Measurements from ENCODE around the gene ETV3L.
"Not testable (repeated sequence)": the region's sequence is repeated elsewhere in the genome, so short reads cannot be mapped to it uniquely, and the experiment has no call there.

Gene ETV3L

DNA sequence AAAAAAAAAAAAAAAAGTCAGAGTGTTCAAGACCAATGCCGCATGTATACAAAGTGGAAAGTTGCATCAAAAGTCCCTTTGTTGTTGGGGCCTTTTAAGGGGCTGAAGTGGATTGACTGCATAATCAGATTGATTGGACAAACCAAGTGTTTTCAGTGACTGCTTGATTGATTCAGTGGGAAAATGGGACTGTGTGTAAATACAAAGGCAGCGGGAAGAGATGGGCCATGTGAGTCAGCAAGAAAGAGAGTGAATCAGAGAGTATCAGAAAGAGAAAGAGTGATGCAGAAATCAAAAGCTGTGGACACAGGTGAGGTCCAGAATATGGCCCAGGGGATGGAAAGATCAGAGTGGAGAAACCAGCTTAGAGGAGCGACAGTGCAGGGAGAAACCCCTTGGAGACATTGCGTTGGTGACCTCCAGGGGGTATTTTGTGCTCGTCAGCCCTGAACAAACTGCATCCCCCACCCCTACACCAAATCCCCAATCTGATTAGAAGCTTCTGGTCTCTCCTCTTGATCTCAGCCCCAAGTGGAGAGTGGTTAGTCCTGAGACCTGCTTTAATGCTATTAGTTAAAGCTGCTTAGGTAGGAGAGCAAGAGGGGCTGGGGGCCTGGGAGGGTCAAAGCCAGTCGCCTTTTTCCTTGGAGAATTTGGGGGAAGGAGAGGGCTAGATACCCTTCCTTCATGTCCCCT, 5.1 kb upstream of the ETV3L start:
- no peak for DNase-seq

DNA sequence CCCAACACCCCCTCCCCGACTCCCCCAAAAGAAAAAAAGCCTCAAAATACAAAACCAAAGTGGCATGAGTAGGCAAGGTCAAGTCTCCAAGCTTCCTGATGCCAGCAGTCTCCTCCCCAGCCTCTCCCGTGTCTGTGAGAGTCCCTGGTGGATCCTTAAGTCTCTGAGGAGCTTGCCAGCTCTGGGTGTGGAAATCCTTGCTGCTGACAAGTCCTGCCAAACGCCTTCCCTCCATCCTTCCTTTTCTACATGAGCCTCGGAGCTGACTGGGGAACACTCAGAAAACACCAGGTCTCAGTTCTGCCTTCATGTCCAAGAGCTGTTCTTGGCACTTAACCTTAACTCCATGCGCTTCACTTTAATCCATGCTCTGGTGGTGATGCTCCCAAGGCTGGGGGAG, 3.7 kb upstream of the ETV3L start:
- DNase-seq = no peak

DNA sequence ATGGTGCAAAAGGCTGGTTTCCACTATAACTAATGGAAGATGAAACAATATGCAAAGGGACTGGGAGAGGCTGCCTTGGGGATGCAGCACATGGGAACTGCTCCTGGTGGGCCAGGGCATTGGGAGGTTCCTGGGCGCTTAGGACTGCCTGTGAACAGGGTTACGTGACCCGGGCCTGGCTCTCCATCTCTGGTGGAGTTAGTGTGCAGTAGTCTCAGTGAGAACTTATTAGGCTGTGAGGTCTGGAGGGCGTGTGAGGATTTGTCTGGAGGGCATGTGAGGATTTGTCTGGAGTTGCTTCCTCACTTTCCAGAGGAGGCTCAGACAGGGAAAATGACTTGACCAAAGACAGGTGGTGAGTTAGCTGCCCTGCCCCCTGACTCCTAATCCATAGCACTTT, 1.5 kb upstream of the ETV3L start:
- DNase-seq = no peak

DNA sequence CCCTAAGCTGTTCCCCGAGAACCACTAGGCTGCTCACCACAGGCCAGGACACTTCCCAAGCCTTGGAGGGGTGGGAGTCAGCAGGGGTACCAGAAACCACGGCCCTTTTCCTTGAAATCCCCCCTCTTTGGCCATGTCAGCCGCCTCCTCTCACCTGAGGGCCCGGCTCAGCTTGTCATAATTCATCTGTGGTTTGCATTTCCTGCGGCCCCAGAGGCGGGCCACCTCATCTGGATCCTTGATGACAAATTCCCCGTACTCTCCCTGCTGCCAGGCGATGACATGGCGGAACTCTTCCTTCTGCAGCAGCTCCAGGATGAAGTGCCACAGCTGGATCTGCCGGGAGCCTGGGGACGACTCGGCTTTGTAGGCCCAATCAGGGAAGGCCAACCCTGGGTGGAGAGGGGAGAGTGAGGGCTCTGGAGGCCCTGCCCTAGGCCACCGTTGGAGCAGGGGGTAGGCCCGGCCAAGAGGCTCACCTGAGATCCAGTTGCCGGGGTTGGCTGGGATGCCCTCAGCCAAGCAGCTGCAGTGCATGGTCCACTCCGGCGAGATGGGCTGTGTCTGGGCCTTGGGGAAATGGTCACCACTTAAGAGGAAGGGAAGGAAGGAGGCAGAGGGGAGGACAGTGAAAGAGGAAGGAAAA, 498 bp downstream of the ETV3L start:
- not testable (repeated sequence) for DNase-seq

DNA sequence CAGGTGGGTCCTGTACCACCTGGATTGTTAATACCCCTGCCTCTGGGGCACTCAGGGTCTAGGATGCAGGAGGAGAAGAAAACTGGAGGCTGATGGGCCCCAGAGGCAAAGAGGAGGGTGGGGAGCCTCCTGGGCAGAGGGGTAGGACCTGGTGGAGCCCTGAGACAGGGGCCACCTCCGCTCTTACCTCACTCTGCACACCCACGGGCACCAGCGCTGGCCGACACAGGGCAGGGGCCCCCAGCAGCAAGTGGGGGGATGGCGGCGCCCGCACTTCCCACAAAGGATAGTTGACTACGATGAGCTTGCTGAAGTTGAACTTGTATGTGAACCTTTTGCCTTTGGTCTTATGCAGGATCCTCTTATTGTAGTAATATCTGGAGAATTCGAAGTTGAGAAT, 1.1 kb downstream of the ETV3L start:
- DNase-seq = no peak

DNA sequence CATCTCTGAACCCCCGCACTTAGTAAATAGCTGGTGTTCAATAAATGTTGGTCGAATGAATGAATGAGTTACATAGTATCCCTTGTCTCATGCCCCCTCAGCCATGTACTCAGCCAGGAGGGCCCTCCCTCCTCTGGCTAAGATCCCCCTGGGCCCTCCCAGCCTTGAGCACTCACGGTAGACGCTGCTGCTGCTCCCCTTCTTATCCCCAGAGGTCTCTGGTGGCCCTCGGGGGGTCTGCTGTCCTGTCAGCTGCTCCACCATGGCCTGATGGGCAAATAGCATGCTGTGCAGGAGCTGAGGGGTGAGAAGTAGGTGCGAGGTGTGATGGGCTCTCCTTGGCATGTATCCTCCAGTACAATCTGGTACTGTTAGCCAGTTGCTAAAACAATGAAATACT, 1.9 kb downstream of the ETV3L start:
- DNase-seq = no peak

DNA sequence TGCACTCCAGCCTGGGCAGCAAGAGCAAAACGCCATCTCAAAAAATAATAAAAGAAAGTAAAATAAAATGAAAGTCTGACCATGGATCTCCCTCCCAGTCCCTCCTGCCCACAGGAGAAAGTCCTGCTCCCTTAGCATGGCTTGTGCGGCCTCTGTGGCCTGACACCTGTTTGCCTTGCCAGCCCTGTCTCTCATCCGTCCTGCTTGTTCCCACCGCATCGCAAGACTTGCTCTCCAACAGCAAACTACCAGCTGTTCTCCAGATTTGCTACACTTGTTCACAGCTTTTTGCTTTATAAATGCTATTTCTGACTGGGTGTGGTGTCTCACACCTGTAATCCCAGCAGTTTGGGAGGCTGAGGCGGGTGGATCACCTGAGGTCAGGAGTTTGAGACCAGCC, 2.7 kb downstream of the ETV3L start:
- no peak for DNase-seq

DNA sequence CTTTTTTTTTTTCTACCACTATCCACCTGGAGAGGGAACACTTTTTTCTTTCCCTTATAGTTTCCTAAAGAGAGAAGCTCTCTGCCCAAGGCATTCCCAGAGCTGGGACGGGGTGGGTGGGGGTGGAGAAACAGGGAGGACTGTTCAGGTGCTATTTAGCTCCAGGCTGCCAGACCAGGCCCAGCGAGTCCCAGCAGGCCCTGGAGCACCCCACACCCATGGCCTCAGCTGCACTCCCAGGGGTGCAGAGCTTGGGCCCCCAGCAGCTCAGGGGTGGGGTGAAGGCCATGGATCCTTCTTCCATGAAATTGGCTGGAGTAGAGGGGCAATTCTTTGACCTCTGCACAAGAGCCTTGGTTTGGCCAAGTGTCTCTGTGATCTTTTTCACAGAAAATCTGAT, 4.1 kb downstream of the ETV3L start:
- no peak for DNase-seq

DNA sequence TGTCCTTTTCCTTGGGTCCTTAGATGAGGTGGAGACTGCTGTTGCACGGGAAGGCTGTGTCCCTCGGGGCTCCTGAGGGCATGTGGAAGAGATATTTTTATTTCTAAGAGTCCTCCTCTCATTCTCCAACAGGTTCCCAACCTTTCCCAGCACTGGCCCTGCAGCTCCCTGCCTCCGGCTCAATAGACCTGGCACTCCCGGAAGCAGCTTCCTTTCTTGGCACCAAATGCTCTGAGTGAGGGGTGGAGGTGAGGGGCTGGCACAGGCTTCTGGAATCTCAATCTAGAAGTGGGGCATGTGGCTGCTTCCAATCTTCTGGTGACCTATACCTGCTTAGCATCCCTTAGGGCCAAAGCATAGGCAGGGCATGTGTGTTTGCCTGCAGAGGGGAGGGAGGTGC, 4.5 kb downstream of the ETV3L start:
- no peak for DNase-seq

DNA sequence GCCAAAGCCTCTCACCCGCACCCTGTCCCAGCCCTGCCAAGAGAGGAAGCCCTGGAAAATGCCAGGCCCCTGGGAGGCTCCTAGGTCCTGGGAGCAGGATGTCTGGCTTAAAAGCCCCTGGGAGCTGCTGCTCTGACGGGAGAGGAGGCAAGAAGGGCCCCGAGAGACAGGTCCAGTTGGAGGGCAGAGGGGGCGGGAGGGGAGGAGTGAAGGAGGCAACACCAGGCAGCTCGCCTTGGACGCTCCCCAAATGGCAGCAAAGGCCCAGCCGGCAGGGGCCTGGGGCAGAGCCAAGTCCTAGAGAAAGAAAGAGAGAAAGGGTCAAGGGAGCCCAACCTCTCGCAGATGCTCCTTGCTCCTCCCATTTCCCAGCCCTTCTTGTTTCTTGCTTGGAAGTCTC, 6.8 kb downstream of the ETV3L start:
- DNase-seq = no peak

DNA sequence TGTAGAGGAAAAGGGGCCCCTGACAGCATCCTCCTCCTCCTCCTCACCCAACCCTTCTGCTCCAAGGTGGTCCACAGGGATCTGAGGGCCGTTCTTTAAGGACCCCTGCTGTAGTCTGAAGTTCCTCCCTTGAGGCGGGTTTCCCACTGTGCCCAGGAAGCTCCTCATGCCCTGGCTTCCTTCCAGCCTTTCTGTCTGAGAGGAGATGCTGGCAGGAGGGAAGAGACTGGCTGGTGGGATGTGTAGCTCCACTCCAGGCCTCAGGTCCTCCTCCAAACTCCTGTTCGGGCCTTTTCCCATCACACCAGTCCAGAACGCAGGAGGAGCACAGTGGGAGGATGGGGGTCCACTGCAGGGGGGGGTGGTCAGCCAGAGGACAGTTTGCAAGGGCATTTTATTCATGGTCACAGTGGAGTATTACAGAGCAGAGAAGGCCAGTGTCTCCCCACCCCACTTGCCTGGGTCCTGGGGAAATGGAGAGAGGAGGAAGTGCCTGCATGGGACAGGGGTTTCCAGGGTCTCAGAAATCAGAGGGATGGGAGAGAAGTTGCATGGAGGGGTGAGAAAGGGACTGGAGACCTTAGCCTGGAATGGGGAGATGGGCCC, 7.8 kb downstream of the ETV3L start:
- no peak for DNase-seq

DNA sequence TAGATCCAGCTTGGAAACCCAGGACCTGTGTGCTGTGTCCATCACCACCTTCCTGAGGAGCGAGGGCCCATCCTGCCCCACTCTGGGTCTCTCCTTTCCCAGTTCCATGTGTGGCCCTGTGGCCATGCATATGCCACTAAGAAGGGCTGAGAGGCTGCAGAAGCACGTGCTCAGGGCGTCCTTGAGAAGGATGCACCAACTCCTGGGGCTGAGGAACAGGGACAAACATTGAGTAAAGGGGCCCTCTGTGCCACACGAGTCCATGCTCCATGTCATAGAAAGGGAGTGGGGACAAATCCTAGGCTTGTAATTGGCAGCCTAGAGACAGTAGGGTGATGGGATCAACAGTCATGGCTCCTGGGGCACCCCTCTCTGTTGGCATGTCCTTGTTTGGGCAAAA, 8.4 kb downstream of the ETV3L start:
- DNase-seq = no peak

DNA sequence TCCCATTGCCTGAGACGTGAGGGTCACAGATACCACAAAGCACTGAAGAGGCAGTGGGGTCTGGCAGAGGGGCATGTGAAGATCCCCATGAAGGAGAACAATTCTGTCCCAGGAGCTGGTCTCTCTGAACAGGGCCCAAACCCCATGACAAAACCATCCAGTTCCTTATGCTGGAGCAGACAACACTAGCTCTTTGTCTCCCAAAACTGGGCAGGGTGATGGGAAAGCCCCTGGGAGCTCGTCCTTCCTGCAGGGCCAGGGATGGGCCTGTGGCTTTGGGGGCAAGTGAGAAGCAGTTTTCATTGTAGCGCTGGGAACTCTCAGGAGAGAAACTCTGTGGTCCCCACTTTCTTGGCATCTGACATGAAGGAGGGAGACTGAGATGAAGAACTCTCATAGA, 8.8 kb downstream of the ETV3L start:
- DNase-seq = no peak

DNA sequence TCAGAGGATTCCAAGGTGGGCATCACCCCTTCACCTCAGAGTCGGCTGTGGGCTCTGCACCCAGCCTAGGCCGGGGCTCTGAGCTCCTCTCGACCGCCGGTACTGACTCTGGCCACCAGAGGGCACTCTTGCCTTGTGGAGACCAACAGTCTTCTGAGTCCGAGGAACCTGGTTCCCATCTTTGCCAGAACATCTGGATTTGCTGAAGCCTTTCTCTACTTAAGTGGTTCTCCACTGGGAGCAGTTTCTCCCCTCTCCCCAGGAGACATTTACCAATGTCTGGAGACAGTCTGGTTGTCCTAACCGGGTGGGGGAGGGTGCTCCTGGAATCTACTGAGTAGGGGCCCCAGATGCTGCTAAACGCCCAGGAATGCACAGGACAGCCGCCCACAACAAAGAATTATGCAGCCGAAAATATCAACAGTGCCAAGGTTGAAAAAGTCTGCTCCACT, 9.4 kb downstream of the ETV3L start:
- peak; percentile 51 for DNase-seq

DNA sequence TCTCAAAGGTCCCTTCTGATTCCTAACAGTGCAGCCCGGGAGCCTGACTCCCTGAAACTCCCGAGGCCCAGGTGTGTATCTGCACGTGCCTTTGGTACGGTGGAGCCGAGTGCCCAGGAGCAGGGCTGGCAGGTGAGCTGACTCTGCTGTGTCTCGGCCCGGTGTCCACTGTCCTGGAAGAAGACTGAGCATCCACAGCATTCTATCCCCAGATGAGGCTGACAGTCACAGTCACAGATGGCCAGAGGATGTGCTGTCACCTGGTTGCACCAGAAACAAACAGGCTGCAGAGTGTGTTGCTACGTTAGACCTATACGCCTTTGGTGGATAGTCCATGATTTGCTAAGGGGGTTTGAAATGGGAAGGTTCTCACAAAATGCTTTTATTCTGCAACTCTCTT, 9.8 kb downstream of the ETV3L start:
- DNase-seq = no peak

DNA sequence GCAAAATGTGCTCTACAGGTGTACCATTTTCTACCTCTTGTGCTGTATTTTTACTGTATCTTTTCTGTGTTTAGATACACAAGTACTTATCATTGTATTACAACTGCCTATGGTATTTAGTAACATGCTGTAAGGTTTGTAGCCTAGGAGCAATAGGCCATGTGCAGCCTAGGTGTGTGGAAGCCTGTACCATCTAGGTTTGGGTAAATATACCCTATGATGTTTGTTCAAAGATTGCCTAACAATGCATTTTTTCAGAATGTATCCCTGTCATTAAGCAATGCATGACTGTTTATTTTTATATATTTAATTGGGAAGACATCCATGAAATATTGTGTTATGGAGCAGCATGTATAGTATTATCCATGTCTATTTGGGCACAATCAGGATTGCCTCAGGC, 11.0 kb downstream of the ETV3L start:
- DNase-seq = no peak

DNA sequence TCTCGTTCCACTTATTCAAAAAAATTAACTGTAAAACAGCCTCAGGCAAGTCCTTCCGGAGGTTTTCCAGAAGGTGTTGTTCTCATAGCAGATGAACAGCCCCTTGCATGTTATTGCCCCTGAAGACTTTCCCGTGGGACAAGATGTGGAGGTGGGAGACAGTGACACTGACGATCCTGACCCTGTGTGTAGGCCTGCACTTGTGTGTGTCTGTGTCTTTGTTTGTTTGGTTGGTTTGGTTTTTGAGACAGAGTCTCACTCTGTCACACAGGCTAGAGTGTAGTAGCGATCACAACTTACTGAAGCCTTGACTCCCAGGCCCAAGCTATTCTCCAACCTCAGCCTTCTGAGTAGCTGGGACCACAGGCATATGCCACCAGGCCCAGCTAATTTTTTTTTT, 12.6 kb downstream of the ETV3L start:
- DNase-seq = no peak

DNA sequence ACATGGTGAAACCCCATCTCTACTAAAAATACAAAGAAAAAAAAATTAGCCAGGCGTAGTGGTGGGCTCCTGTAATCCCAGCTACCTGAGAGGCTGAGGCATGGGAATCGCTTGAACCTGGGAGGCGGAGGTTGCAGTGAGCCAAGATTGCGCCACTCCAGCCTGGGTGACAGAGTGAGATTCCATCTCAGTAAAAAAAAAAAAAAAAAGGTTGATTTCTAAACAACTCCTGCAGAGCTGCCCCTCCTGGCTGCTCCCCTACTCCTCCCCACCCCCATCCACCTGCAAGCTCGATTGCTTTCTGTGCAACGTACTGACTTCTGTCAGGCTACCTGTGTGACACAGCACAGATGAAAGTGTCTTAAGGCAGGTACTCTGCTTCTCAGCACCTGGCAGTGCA, 13.3 kb downstream of the ETV3L start:
- no peak for DNase-seq

DNA sequence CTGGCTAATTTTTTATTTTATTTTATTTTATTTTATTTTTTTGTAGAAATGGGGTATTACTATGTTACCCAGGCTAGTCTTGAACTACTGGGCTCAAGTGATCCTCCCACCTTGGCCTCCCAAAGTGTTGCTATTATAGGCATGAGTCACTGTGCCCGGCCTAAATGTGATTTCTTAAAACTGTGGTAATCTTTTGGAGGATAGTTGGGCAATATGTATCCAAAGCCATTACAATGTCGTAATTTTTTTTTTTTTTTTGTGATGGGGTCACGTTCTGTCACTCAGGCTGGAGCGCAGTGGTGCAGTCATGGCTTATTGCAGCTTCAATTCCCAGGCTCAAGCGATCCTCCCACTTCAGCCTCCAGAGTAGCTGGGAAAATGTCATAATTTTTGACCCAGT, 14.2 kb downstream of the ETV3L start:
- DNase-seq = no peak

DNA sequence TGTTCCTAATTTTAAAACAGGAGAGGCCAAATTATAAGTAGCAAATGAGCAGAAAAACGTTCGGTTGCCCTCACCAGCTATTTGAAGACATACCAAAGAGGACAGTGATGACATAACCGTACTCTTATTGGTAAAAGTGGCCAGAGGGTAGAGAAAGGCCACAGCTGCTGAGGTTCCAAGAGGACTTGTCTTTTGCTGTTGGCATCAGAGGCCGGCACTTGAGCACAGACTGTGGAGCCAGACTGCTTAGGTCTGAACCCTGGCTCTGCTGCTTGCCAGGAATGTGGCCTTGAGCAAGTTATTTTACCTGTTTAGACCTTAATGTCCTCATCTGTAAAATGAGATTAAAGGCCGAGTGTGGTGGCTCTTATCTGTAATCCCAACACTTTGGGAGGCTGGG, 14.9 kb downstream of the ETV3L start:
- no peak for DNase-seq

DNA sequence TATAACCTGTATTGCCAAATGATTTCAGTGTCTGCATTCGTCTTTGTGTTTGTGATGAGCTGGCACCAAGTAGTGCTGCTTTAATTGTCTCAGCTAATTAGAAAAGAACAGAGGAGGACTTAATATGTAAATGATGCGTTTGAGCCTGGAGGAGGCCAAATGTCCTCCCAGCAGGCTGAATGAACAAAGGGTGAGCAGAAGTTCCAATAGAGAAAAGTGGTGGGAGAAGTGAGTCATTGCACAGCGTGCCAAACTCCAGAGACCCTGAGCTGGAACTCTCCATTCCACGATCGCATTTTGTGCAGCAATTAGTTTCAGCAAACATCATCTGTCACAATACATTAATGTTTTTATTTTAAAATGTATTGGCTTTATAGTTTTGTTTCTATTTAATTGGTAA, 17.9 kb downstream of the ETV3L start:
- no peak for DNase-seq

DNA sequence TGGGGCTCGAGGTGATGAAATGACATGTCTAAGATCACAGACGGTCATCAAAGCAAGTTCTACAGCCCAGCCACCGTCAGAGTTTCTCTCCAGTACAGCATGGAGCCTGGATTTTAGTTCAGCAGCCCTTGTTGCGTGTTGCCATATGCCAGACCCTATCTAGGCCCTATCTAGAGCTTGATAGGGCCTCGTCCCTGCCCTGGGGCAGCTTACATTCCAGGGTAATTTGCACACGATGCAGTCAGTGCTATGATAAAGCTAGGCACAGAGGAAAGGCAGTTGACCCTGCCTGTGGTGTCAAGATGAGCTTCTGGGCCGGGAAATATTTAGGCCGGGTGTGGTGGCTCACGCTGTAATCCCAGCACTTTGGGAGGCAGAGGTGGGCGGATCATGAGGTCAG, 18.9 kb downstream of the ETV3L start:
- DNase-seq = no peak

DNA sequence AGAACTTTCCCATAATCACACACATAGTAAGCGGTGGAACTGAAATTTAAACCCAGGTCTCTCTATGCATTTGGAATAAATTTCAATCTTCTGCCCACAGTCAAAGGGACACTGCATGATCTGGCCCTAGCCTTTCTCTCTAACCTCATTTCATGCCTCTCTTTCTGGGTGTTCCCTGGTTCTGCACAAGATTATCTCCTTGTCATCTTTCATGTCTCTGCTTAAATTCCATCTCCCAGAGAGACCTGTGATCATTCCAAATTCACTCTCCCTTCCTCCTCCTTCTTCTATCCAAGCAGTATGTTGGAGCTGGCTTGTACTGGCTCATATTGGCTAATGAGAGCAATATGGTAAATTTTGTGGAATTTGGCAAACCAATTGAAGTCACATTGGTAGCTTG, 22.2 kb downstream of the ETV3L start:
- DNase-seq = no peak

DNA sequence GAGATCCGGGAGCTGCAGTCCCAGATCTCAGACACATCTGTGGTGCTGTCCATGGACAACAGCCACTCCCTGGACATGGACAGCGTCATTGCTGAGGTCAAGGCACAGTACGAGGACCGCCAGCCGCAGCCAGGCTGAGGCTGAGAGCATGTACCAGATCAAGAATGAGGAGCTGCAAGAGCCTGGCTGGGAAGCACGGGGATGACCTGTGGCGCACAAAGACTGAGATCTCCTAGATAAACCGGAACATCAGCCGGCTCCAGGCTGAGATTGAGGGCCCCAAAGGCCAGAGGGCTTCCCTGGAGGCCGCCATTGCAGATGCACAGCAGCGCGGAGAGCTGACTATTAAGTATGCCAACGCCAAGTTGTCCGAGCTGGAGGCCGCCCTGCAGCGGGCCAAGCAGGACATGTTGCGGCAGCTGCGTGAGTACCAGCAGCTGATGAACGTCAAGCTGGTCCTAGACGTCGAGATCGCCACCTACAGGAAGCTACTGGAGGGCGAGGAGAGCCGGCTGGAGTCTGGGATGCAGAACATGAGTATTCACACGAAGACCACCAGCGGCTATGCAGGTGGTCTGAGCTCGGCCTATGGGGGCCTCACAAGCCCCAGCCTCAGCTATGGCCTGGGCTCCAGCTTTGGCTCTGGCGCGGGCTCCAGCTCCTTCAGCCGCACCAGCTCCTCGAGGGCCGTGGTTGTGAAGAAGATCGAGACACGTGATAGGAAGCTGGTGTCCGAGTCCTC, 25.5 kb downstream of the ETV3L start:
- DNase-seq = peak; percentile 2

All from NCI-H2171 treated with DMSO at 0.1 percent for 48 hours (cell line).